ENCODE results near the gene CTIF. TPM values are rescaled to one million over a fixed set of nuclear protein-coding genes. Genes with fewer than 3 reads are reported as not detected.
A peak's percentile ranks its signal among the peaks of the same experiment; 100 is the strongest.

CTIF gene
- polyA plus RNA-seq, 3 donors = 0.38 to 8.7 (median 1.2) TPM

GRCh38 chr18:48886520-48887293, 347.9 kb downstream of the CTIF start:
- Histone ChIP-seq H3K9ac (ENCODE audit: insufficient read depth, low read length, poor library complexity, severe bottlenecking) (no peak overlapping the region), H3K27me3 (ENCODE audit: control insufficient read depth in 2 of 2, insufficient read depth in 2 of 2, low read length in 2 of 2) (no peaks in the 10 kb centered on the region), H3K4me3 (replicated peaks in 1 of 3; ENCODE audit: low read depth in 2 of 3, low read length in 3 of 3) (no peak overlapping the region), H3K4me1 (ENCODE audit: control insufficient read depth in 1 of 2, insufficient read depth in 2 of 2, low read length in 2 of 2) (peaks cover 4 to 6% of the 10 kb centered on the region in 2 donors), H2AFZ (ENCODE audit: insufficient read depth, low read depth, low read length, poor library complexity, severe bottlenecking) (no peak overlapping the region), H3K4me2 (replicated peaks; ENCODE audit: extremely low read depth, low read length, poor library complexity, severe bottlenecking) (no peak overlapping the region), H3K9me3 (replicated peaks in 1 of 2; ENCODE audit: control insufficient read depth in 1 of 2, insufficient read depth in 1 of 2, low read length in 2 of 2) (no peaks in the 10 kb centered on the region), H3K79me2 (ENCODE audit: insufficient read depth, low read length) (no peaks in the 10 kb centered on the region), H4K20me1 (ENCODE audit: insufficient read depth, low read length) (no peaks in the 10 kb centered on the region), H3K27ac (ENCODE audit: low read depth in 1 of 2, low read length in 2 of 2) (no peak overlapping the region), H3K36me3 (replicated peaks in 1 of 2; ENCODE audit: control insufficient read depth in 1 of 2, insufficient read depth in 2 of 2, low read length in 2 of 2) (no peaks in the 10 kb centered on the region)
- Mint-ChIP-seq H3K4me1 (peaks cover 11% of the 10 kb centered on the region), H3K27ac (peak overlapping the region in 2 of 7 donors; percentile 24 to 42), H3K36me3 (no peaks in the 10 kb centered on the region), H3K27me3 (ENCODE audit: low read depth in 3 of 3) (peaks cover 0 to 2% (median 2%) of the 10 kb centered on the region in 3 donors), H3K4me3 (no peak overlapping the region), H3K9me3 (peaks cover 0 to 3% (median 0%) of the 10 kb centered on the region in 7 donors)
- intact Hi-C loops (cut with micrococcal nuclease) = no loop called here
- no peak for DNase-seq
- WGBS (ENCODE audit: insufficient coverage) = 100% methylated on average over 2 of the region's 8 CpGs
- no peak for TF ChIP-seq CTCF (IDR thresholded peaks at IDR 0.05)

- H3K79me2 ChIP-seq (ENCODE audit: insufficient read depth, low read length) = no peaks in the 10 kb centered on the region
- H3K4me2 ChIP-seq (replicated peaks; ENCODE audit: extremely low read depth, low read length, poor library complexity, severe bottlenecking) = no peak overlapping the region
- Mint-ChIP-seq H3K36me3 (no peaks in the 10 kb centered on the region), H3K4me1 (peaks cover 11% of the 10 kb centered on the region), H3K4me3 (no peak overlapping the region), H3K27me3 (ENCODE audit: low read depth in 3 of 3) (peaks cover 0 to 2% (median 2%) of the 10 kb centered on the region in 3 donors), H3K27ac (peak overlapping the region in 1 of 7 donors; percentile 42), H3K9me3 (peaks cover 0 to 3% (median 0%) of the 10 kb centered on the region in 7 donors)
- H4K20me1 ChIP-seq (ENCODE audit: insufficient read depth, low read length) = no peaks in the 10 kb centered on the region
- TF ChIP-seq CTCF (IDR thresholded peaks at IDR 0.05) = no peak
- 94% methylated on average over 7 of the region's 12 CpGs for WGBS (ENCODE audit: insufficient coverage)
- no peak overlapping the region for H3K4me3 ChIP-seq (replicated peaks in 1 of 3; ENCODE audit: low read depth in 2 of 3, low read length in 3 of 3)
- no peak for DNase-seq
- no peak overlapping the region for H3K27ac ChIP-seq (ENCODE audit: low read depth in 1 of 2, low read length in 2 of 2)
- no peak overlapping the region for H3K9ac ChIP-seq (ENCODE audit: insufficient read depth, low read length, poor library complexity, severe bottlenecking)
- no peaks in the 10 kb centered on the region for H3K36me3 ChIP-seq (replicated peaks in 1 of 2; ENCODE audit: control insufficient read depth in 1 of 2, insufficient read depth in 2 of 2, low read length in 2 of 2)
- intact Hi-C loops (cut with micrococcal nuclease) = no loop called here
- no peak overlapping the region for H2AFZ ChIP-seq (ENCODE audit: insufficient read depth, low read depth, low read length, poor library complexity, severe bottlenecking)
- H3K4me1 ChIP-seq (ENCODE audit: control insufficient read depth in 1 of 2, insufficient read depth in 2 of 2, low read length in 2 of 2) = peaks cover 4 to 6% of the 10 kb centered on the region in 2 donors
- no peaks in the 10 kb centered on the region for H3K9me3 ChIP-seq (replicated peaks in 1 of 2; ENCODE audit: control insufficient read depth in 1 of 2, insufficient read depth in 1 of 2, low read length in 2 of 2)
- H3K27me3 ChIP-seq (ENCODE audit: control insufficient read depth in 2 of 2, insufficient read depth in 2 of 2, low read length in 2 of 2) = no peaks in the 10 kb centered on the region
These were observed 348.6 kb downstream of the CTIF start for GRCh38 chr18:48887294-48887904.
